Omental fat pad (tissue), 4 donors: Measurements from ENCODE around the gene BLNK. TPM values are rescaled to one million over a fixed set of nuclear protein-coding genes. Genes with fewer than 3 reads are reported as not detected.

Experiments used
- ATAC-seq: fragments of 150-250 bp; one replicate; pipeline ENCODE4 v1.9.1; 2016; ENCODE audit warnings: mild to moderate bottlenecking, moderate library complexity; ENCODE audit not compliant: low FRiP score
- DNase-seq: peaks from one replicate; pipeline ENCODE4 v3.0.0-alpha.2; 2019; ENCODE audit warnings: low spot score
- CTCF ChIP-seq, 3 donors: fragments of 450-650 bp; IDR thresholded peaks; one replicate each; pipeline ENCODE4 v1.5.1; 2016 to 2017; ENCODE audit warnings: antibody characterized with exemption in 3 of 3, mild to moderate bottlenecking in 3 of 3, moderate library complexity in 2 of 3
- total RNA-seq, 4 donors: library from RNA; depleted of rRNA; stranded (reverse); fragments of >200 nt; gene quantifications; one replicate each; pipeline ENCODE4 v1.1.0, GENCODE V29; 2016

BLNK gene
- total RNA-seq, 4 donors from 2014 or later: 0.48 to 5.3 (median 3.2) TPM

DNA sequence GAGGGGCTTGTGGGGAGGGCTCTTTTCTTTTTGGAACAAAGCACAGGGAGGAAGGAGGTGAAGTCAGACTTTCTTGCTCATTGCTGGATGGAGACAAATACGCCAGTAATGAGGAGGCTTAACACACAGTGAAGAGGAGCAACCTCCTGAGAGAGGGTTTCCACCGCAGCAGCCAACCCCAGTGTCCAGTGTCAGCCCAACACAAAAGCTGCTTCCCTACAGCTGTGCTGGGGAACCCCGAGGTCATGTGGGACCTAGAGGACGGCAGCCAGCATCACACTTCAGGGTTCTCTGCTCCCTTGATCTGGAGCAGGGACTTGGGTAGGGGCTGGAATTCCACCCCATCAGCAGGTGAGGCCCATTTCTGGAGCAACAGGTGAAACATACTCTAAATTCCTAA, 7.7 kb downstream of the BLNK start:
- TF ChIP-seq CTCF (IDR thresholded peaks at IDR 0.05): no peak
- DNase-seq: no peak
- no peak for ATAC-seq

GRCh38 chr10:96263176-96263575, 8.2 kb downstream of the BLNK start:
- TF ChIP-seq CTCF (IDR thresholded peaks at IDR 0.05): no peak
- no peak for DNase-seq
- ATAC-seq: no peak

- TF ChIP-seq CTCF (IDR thresholded peaks at IDR 0.05): no peak
- DNase-seq (no peak), ATAC-seq (no peak)
Observed at GRCh38 chr10:96261930-96262329, 9.4 kb downstream of the BLNK start.

DNA sequence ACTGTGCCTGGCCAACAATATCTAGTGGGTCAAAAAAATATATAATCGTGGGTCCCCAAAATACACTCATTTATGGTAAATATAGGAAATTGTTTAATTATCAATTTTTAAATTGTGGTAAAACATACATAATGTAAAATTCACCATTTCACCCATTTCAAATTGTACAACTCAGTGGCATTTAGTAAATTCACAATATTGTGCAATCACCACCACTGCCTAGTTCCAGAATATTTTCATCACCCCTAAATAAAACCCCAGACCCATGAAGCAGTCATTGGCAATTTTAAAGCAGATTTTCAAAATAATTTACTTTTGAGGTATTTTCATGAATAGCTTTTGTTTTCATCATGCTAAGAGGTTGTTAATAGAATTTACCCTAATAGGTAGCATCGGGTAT, 10.2 kb downstream of the BLNK start:
- no peak for TF ChIP-seq CTCF (IDR thresholded peaks at IDR 0.05)
- ATAC-seq: no peak
- no peak for DNase-seq

- no peak for ATAC-seq
- DNase-seq: no peak
- TF ChIP-seq CTCF (IDR thresholded peaks at IDR 0.05): no peak
Observed at GRCh38 chr10:96260014-96260413, 11.4 kb downstream of the BLNK start.

GRCh38 chr10:96259150-96259549, 12.2 kb downstream of the BLNK start:
- ATAC-seq (no peak), DNase-seq (no peak)
- no peak for TF ChIP-seq CTCF (IDR thresholded peaks at IDR 0.05)

GRCh38 chr10:96257944-96258343, 13.4 kb downstream of the BLNK start:
- DNase-seq (no peak), ATAC-seq (no peak)
- no peak for TF ChIP-seq CTCF (IDR thresholded peaks at IDR 0.05)
